NCI-H1930 (cell line): ENCODE data around the gene PRMT3.
"Not testable (repeated sequence)": the region's sequence is repeated elsewhere in the genome, so short reads cannot be mapped to it uniquely, and the experiment has no call there.

Experiments
- DNase-seq, 2 experiments: peaks; one replicate each; lab custom pipeline; 2025; lab: John Stamatoyannopoulos, UW

The PRMT3 gene

GRCh38 chr11:20457934-20458680, 70.6 kb downstream of the PRMT3 start:
- DNase-seq: no peak

GRCh38 chr11:20458905-20459632, 71.6 kb downstream of the PRMT3 start:
- no peak for DNase-seq

GRCh38 chr11:20459865-20460264, 72.3 kb downstream of the PRMT3 start:
- no peak for DNase-seq

- no peak for DNase-seq
Measured at GRCh38 chr11:20464518-20464917, 77.0 kb downstream of the PRMT3 start.

- DNase-seq: no peak
Measured at GRCh38 chr11:20467487-20468185, 80.1 kb downstream of the PRMT3 start.

GRCh38 chr11:20470348-20470747, 82.8 kb downstream of the PRMT3 start:
- no peak for DNase-seq

- DNase-seq: not testable (repeated sequence)
Measured at GRCh38 chr11:20471929-20472328, 84.4 kb downstream of the PRMT3 start.

- no peak for DNase-seq
Measured at GRCh38 chr11:20474176-20474881, 86.8 kb downstream of the PRMT3 start.

- no peak for DNase-seq
Measured at GRCh38 chr11:20474882-20475517, 87.5 kb downstream of the PRMT3 start.

GRCh38 chr11:20477418-20478090, 90.0 kb downstream of the PRMT3 start:
- DNase-seq: no peak

GRCh38 chr11:20479513-20479912, 92.0 kb downstream of the PRMT3 start:
- no peak for DNase-seq

GRCh38 chr11:20483931-20484330, 96.4 kb downstream of the PRMT3 start:
- no peak for DNase-seq

- DNase-seq: not testable (repeated sequence)
Measured at GRCh38 chr11:20484416-20484815, 96.9 kb downstream of the PRMT3 start.

GRCh38 chr11:20488352-20488751, 100.8 kb downstream of the PRMT3 start:
- peak; percentile 87 to 88 for DNase-seq

- no peak for DNase-seq
Measured at GRCh38 chr11:20489948-20490347, 102.4 kb downstream of the PRMT3 start.

GRCh38 chr11:20493340-20493739, 105.8 kb downstream of the PRMT3 start:
- no peak for DNase-seq

GRCh38 chr11:20497124-20497792, 109.7 kb downstream of the PRMT3 start:
- no peak for DNase-seq

- no peak for DNase-seq
Measured at GRCh38 chr11:20501252-20501651, 113.7 kb downstream of the PRMT3 start.

- no peak for DNase-seq
Measured at GRCh38 chr11:20501971-20502370, 114.5 kb downstream of the PRMT3 start.

- DNase-seq: peak in 1 of 2 experiments; percentile 48
Measured at GRCh38 chr11:20511982-20512381, 124.5 kb downstream of the PRMT3 start.

GRCh38 chr11:20512869-20513268, 125.4 kb downstream of the PRMT3 start:
- no peak for DNase-seq
